ES-I3 (cell line): Measurements from ENCODE around the gene KLHL36.

Experiments used
- H3K36me3 ChIP-seq: 2 replicates; pipeline ENCODE4 v1.6.1; 2013; ENCODE audit warnings: mild to moderate bottlenecking, low read length, control low read depth, moderate library complexity; ENCODE audit not compliant: insufficient read depth
- H3K4me1 ChIP-seq: 2 replicates; pipeline ENCODE4 v1.6.1; 2013; ENCODE audit warnings: mild to moderate bottlenecking, control low read depth, low read length; ENCODE audit not compliant: insufficient read depth
- H3K9ac ChIP-seq: 2 replicates; pipeline ENCODE4 v1.6.1; 2013; ENCODE audit warnings: low read depth, mild to moderate bottlenecking, low read length, moderate library complexity
- H3K9me3 ChIP-seq: 2 replicates; pipeline ENCODE4 v1.6.1; 2013; ENCODE audit warnings: mild to moderate bottlenecking, low read length, moderate library complexity; ENCODE audit not compliant: control insufficient read depth, insufficient read depth

KLHL36 gene

DNA sequence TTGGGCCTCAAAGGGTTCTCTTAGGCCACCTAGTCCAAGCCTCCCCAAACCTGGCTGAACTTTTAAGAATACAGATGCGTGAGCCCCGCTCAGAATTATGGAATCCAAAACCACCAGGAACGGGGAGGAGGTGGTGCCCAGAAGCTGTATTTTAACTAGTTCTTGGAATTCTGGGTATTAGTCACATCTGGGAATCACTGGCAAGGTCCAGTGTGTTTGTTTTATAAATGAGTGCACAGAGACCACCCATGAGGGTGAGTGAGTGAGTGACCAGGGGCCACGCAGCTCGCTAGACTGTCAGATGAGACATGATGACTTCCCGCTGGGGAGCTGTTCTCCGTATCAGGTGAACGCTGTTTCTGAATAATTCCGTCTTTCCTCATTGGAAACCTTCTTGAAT is 14.2 kb downstream of the KLHL36 start:
- Histone ChIP-seq H3K36me3 (peaks cover 6% of the 10 kb centered on the region; the same call in 1 of the 2 replicates), H3K9me3 (no peaks in the 10 kb centered on the region), H3K4me1 (peaks cover 7% of the 10 kb centered on the region), H3K9ac (no peak overlapping the region)

DNA sequence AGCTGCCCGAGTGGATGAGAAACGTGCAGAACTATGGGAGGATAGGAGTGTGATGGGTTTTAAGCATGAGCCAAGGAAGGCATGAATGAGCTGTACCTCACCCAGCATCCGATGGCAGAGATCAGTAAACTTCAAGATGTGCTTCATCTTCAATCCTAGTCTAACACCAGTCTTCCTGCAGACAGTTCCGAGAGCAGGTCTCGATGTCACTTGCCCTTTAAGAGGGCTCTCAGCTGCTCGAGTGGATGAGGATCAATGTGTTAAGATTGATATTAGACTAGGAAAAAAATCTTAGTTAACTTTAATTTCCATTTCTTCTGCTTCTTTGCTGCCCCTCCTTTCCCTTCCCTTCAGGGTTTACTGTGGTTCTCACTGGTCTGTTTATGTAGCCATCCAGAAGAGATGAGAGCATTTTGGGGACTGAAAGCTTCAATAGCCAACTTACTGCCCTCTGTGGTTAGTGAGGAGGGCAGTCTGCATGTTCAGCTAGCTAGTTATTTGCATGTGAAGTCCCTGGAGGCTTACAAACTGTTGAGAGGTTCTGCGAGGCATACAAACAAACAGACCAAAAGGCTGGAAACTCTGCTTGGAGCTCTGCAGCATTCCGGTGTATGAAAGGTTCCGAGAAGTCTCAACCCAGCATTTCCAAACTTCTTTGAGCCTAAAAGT is 15.3 kb downstream of the KLHL36 start:
- Histone ChIP-seq H3K9ac (no peak overlapping the region), H3K36me3 (peaks cover 6% of the 10 kb centered on the region; the same call in 1 of the 2 replicates), H3K9me3 (no peaks in the 10 kb centered on the region), H3K4me1 (peaks cover 17% of the 10 kb centered on the region)

DNA sequence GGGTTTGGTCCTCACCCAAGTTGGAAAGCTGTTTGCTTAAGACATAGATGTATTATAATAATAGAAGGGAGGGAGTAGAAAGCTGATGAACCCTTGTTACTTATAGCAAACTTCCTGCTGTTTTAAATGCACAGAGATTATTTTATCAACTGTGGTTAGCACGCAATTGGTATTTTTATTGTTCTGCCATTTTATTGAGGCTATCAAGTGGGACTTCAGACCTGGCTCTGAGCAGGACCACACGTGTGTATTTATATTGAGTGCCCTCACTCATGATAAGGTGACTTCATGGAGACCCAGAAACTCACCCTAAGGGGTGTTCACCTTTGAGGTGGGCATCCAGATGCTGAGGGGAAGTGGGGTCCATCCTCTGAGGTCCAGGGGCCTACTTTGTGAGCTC is 17.0 kb downstream of the KLHL36 start:
- Histone ChIP-seq H3K36me3 (peaks cover under 1% of the 10 kb centered on the region; the same call in 1 of the 2 replicates), H3K9ac (no peak overlapping the region), H3K9me3 (no peaks in the 10 kb centered on the region), H3K4me1 (peaks cover 17% of the 10 kb centered on the region)

GRCh38 chr16:84665843-84666242 is 17.5 kb downstream of the KLHL36 start:
- Histone ChIP-seq H3K9me3 (no peaks in the 10 kb centered on the region), H3K9ac (no peak overlapping the region), H3K4me1 (peaks cover 17% of the 10 kb centered on the region), H3K36me3 (no peaks in the 10 kb centered on the region)

DNA sequence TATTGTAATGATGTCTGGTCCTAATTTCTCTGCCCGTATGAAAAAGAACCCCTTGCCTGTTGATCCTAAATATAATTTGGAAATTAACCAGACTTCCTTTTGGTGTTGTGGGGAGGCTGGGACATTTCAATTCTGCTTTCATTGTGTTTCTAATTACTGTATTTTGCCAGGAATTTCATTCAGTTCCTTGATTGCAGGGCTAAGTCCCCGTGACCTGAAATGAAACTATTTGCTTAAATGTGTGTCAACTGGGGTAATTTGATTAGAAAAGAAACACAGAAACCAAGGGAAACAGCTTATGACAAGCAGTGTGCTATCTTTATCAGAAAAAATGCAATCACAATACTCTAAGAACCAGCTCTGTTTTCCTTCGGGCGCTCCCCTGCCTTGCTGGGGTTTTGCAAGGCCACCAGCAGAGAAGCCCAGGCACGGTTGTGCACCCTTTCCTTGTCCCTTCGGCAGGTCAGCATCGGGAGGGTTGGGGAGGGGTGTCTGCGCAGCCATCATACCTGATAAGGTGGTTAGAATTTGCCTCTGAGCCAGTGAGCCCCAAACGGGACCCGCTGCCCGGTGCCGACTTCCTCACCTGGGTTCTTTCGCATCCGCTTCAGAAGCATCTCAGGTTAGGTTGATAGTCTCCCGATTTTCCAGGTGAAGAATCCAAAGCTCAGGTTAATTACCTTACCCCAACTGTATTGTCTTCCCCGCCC is 19.4 kb downstream of the KLHL36 start:
- Histone ChIP-seq H3K4me1 (peaks cover 17% of the 10 kb centered on the region), H3K9ac (no peak overlapping the region)

DNA sequence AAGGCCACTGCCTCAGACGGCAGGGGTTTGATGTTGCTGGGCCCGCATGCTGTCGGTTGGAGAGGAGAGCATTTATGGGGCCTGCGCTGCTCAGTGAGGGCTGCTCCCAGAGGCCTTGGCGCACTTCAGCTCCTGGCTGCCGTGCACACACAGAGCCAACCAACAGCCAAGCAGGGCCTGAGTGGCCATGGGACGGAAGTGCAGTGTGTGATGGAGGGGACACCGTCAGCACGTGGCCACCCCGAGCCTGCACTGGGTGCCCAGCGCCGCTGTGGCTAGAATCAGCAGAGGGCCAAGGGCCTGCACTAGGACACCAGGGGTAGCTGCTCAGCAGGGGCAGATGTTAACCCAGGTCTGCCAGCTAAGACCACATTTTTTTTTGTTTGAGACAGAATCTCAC is 21.8 kb downstream of the KLHL36 start:
- Histone ChIP-seq H3K9me3 (no peaks in the 10 kb centered on the region), H3K4me1 (peaks cover 17% of the 10 kb centered on the region), H3K9ac (no peak overlapping the region), H3K36me3 (no peaks in the 10 kb centered on the region)

More for the DNA sequence above, 19.4 kb downstream of the KLHL36 start:
- no peaks in the 10 kb centered on the region for H3K9me3 ChIP-seq
- no peaks in the 10 kb centered on the region for H3K36me3 ChIP-seq

DNA sequence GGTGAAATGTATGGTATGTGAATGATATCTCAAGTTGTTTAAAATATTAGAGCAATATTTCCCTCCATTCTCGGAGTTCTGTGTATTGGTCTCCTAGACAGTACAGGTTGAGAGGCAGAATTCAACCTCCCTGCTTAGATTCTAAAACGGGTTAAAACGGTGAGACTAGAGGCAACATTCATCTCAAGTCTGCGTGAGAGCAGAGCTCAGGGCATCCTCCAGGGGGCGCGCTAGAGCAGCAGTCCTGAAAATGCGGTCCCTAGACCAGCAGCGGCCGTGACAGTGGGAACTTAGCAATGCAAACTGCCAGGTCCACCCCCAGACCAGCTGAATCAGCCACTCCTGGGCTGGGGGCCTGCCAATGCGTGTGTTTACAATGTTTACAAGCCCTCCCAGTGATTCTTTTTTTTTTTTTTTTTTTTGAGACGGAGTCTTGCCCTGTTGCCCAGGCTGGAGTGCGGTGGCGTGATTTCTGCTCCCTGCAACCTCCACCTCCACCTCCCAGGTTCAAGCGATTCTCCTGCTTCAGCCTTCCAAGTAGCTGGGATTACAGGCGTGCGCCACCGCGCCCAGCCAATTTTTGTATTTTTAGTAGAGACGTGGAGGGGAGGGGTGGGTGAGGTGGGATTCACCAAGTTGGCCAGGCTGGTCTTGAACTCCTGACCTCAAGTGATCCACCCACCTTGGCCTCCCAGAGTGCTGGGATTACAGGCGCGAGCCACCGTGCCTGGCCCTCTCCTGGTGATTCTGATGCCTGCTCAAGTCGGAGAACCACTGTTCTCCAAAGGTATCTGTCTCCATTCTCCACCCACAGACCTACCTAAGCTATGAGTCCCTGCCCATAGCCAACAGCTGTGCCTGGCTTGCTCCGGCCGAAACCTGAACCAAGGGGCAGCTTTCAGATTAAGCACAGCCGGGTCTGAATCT is 24.2 kb downstream of the KLHL36 start:
- no peaks in the 10 kb centered on the region for H3K9me3 ChIP-seq
- H3K36me3 ChIP-seq: no peaks in the 10 kb centered on the region
- no peak overlapping the region for H3K9ac ChIP-seq
- H3K4me1 ChIP-seq: peaks cover 11% of the 10 kb centered on the region

GRCh38 chr16:84673203-84673535 is 24.9 kb downstream of the KLHL36 start:
- Histone ChIP-seq H3K9me3 (no peaks in the 10 kb centered on the region), H3K9ac (no peak overlapping the region), H3K36me3 (no peaks in the 10 kb centered on the region), H3K4me1 (peaks cover 11% of the 10 kb centered on the region)

DNA sequence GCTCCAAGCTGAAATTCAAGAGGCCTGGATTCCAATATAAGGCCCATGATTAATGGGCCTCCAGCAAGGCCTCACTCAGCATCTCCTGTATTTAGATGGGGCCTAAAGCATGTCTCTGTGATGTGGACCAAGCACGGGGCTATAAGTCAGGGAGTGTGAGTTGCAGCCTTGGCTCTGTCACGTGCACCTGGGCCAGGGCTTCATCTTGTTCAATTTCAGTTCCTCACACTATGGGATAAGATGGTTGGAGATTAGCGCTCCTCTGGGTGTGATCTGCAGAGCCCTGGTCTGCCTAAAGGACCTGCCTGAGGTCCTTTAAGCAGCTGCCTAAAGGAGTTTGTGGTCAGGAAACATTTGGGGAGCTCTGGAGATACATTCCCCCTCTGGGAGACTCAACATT is 25.2 kb downstream of the KLHL36 start:
- H3K4me1 ChIP-seq: peaks cover 8% of the 10 kb centered on the region
- no peaks in the 10 kb centered on the region for H3K36me3 ChIP-seq
- H3K9me3 ChIP-seq: no peaks in the 10 kb centered on the region
- H3K9ac ChIP-seq: no peak overlapping the region

DNA sequence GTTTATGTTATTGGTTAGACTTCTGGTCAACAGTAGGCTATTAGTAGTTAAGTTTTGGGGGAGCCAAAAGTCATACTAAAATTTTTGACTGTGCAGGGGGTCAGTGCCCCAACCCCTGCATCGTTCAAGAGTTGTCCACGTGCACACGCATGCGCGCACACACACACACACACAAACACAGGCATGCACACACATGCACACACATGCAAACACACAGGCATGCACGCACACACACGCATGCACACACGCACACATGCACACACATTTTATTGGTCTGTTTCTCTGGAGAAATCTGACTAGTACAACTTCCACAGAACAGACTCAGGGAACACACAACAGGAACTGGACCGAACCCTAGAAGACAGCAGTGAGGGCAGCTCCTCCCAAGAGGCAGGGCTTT is 27.1 kb downstream of the KLHL36 start:
- peaks cover 8% of the 10 kb centered on the region for H3K4me1 ChIP-seq
- no peaks in the 10 kb centered on the region for H3K9me3 ChIP-seq
- no peak overlapping the region for H3K9ac ChIP-seq
- H3K36me3 ChIP-seq: no peaks in the 10 kb centered on the region

- peaks cover 8% of the 10 kb centered on the region for H3K4me1 ChIP-seq
- no peaks in the 10 kb centered on the region for H3K9me3 ChIP-seq
- no peak overlapping the region for H3K9ac ChIP-seq
- no peaks in the 10 kb centered on the region for H3K36me3 ChIP-seq
Measured at GRCh38 chr16:84675884-84676283, 27.6 kb downstream of the KLHL36 start.

GRCh38 chr16:84677017-84677803 is 28.9 kb downstream of the KLHL36 start:
- Histone ChIP-seq H3K4me1 (peaks cover 8% of the 10 kb centered on the region), H3K36me3 (no peaks in the 10 kb centered on the region), H3K9ac (no peak overlapping the region), H3K9me3 (no peaks in the 10 kb centered on the region)

DNA sequence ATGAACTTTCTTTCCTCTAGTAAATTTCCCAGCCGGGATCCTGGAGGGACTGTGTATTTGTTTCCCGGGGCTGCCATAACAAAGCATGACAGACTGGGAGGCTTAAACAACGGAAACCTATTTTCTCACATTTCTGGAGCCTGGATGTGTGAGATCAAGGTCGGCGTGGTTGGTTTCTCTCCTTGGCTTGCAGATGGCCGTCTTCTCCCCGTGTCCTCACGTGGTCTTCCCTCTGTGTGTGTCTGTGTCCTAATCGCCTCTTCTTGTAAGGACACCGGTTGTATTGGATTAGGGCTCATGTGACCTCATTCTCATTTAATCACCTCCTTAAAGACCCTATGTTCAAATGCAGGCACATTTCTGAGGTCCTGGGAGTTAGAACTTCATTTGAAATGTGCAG is 29.5 kb downstream of the KLHL36 start:
- H3K9me3 ChIP-seq: no peaks in the 10 kb centered on the region
- peaks cover 8% of the 10 kb centered on the region for H3K4me1 ChIP-seq
- H3K9ac ChIP-seq: no peak overlapping the region
- no peaks in the 10 kb centered on the region for H3K36me3 ChIP-seq

DNA sequence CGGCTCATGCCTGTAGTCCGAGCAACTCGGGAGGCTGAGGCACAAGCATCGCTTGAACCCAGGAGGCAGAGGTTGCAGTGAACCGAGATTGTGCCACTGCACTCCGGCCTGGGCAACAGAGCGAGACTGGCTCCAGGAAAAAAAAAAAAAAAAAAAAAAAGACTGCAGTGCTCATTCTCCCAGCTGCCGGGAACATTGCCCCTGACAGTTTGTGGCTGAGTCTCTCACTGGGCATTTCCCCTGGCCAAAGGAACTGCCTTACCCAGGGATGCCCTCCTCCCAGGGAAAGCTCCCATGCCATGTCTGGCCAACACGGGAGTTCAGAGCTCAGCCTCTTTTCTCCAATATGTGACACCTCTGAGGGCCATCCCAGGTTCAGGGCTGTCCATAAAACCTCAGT is 30.2 kb downstream of the KLHL36 start:
- no peak overlapping the region for H3K9ac ChIP-seq
- no peaks in the 10 kb centered on the region for H3K9me3 ChIP-seq
- H3K4me1 ChIP-seq: peaks cover 11% of the 10 kb centered on the region

More for the DNA sequence above, 30.2 kb downstream of the KLHL36 start:
- no peaks in the 10 kb centered on the region for H3K36me3 ChIP-seq
